ENCODE data around the gene RNF39. TPM values are rescaled to one million over a fixed set of nuclear protein-coding genes. Genes with fewer than 3 reads are reported as not detected.
"Not testable (repeated sequence)": the region's sequence is repeated elsewhere in the genome, so short reads cannot be mapped to it uniquely, and the experiment has no call there.

RNF39 gene
- total RNA-seq (2021; fragmentation: NEBNext Ultra II Directional; extraction: Animal tissue kit (Norgen Biotek cat#: 25700)): not detected
- long read RNA-seq: 0 reads

GRCh38 chr6:30075094-30075789 is at the start of gene RNF39:
RNF39 (minus strand) TSS chr6:30075769; CDS start chr6:30075585, 184 bp downstream.
- H3K36me3 Mint-ChIP-seq (ENCODE audit: low read depth): peaks cover 16% of the 10 kb centered on the region
- H3K27me3 Mint-ChIP-seq (ENCODE audit: insufficient read depth): peaks cover 67% of the 10 kb centered on the region
- H3K4me3 Mint-ChIP-seq: peak within 1 kb of the TSS; percentile 41; the same call in 1 of the 2 replicates
- no peak for DNase-seq
- H3K27ac Mint-ChIP-seq: no peak within 1 kb of the TSS
- no peaks in the 10 kb centered on the region for H3K9me3 Mint-ChIP-seq
- no peak for TF ChIP-seq CTCF (IDR thresholded peaks at IDR 0.05)
- peaks cover 10% of the 10 kb centered on the region for H3K4me1 Mint-ChIP-seq (ENCODE audit: low read depth)

- no peak overlapping the region for H3K27ac Mint-ChIP-seq
- no peak overlapping the region for H3K4me3 Mint-ChIP-seq
- H3K9me3 Mint-ChIP-seq: no peaks in the 10 kb centered on the region
- no peak for TF ChIP-seq CTCF (IDR thresholded peaks at IDR 0.05)
- no peaks in the 10 kb centered on the region for H3K36me3 Mint-ChIP-seq (ENCODE audit: low read depth)
- peaks cover 30% of the 10 kb centered on the region for H3K4me1 Mint-ChIP-seq (ENCODE audit: low read depth)
- H3K27me3 Mint-ChIP-seq (ENCODE audit: insufficient read depth): peaks cover 14% of the 10 kb centered on the region
- peak; percentile 7 for DNase-seq
Measured at GRCh38 chr6:30122515-30122914, 46.9 kb upstream of the RNF39 start.

- H3K4me3 Mint-ChIP-seq: no peak overlapping the region
- no peaks in the 10 kb centered on the region for H3K36me3 Mint-ChIP-seq (ENCODE audit: low read depth)
- H3K4me1 Mint-ChIP-seq (ENCODE audit: low read depth): peaks cover 30% of the 10 kb centered on the region
- H3K27me3 Mint-ChIP-seq (ENCODE audit: insufficient read depth): peaks cover 6% of the 10 kb centered on the region
- H3K27ac Mint-ChIP-seq: no peak overlapping the region
- TF ChIP-seq CTCF (IDR thresholded peaks at IDR 0.05): no peak
- H3K9me3 Mint-ChIP-seq: no peaks in the 10 kb centered on the region
- DNase-seq: no peak
Measured at GRCh38 chr6:30121446-30122366, 46.1 kb upstream of the RNF39 start.

- H3K27ac Mint-ChIP-seq; H3K9me3 Mint-ChIP-seq; H3K4me3 Mint-ChIP-seq; H3K27me3 Mint-ChIP-seq (ENCODE audit: insufficient read depth); DNase-seq; H3K36me3 Mint-ChIP-seq (ENCODE audit: low read depth): not testable (repeated sequence)
- H3K4me1 Mint-ChIP-seq (ENCODE audit: low read depth): peaks cover 30% of the 10 kb centered on the region
Measured at GRCh38 chr6:30118691-30119090, 43.1 kb upstream of the RNF39 start.

GRCh38 chr6:30116724-30117123 is 41.2 kb upstream of the RNF39 start:
- no peak overlapping the region for H3K4me3 Mint-ChIP-seq
- H3K4me1 Mint-ChIP-seq (ENCODE audit: low read depth): peaks cover 17% of the 10 kb centered on the region
- H3K36me3 Mint-ChIP-seq (ENCODE audit: low read depth): no peaks in the 10 kb centered on the region
- no peaks in the 10 kb centered on the region for H3K9me3 Mint-ChIP-seq
- H3K27me3 Mint-ChIP-seq (ENCODE audit: insufficient read depth): peaks cover 18% of the 10 kb centered on the region
- TF ChIP-seq CTCF (IDR thresholded peaks at IDR 0.05): peak; percentile 62
- H3K27ac Mint-ChIP-seq: no peak overlapping the region
- DNase-seq: no peak

GRCh38 chr6:30113841-30114240 is 38.3 kb upstream of the RNF39 start:
- no peaks in the 10 kb centered on the region for H3K9me3 Mint-ChIP-seq
- H3K4me1 Mint-ChIP-seq (ENCODE audit: low read depth): peaks cover 5% of the 10 kb centered on the region
- peaks cover 39% of the 10 kb centered on the region for H3K27me3 Mint-ChIP-seq (ENCODE audit: insufficient read depth)
- no peaks in the 10 kb centered on the region for H3K36me3 Mint-ChIP-seq (ENCODE audit: low read depth)
- TF ChIP-seq CTCF (IDR thresholded peaks at IDR 0.05): no peak
- no peak overlapping the region for H3K27ac Mint-ChIP-seq
- no peak overlapping the region for H3K4me3 Mint-ChIP-seq
- DNase-seq: no peak
